Measurements from ENCODE around the gene NUBP2. TPM values are rescaled to one million over a fixed set of nuclear protein-coding genes. Genes with fewer than 3 reads are reported as not detected.

NUBP2 gene
- total and polyA plus RNA-seq, 4 donors = 28.9 to 80.9 (median 54.1) TPM

DNA sequence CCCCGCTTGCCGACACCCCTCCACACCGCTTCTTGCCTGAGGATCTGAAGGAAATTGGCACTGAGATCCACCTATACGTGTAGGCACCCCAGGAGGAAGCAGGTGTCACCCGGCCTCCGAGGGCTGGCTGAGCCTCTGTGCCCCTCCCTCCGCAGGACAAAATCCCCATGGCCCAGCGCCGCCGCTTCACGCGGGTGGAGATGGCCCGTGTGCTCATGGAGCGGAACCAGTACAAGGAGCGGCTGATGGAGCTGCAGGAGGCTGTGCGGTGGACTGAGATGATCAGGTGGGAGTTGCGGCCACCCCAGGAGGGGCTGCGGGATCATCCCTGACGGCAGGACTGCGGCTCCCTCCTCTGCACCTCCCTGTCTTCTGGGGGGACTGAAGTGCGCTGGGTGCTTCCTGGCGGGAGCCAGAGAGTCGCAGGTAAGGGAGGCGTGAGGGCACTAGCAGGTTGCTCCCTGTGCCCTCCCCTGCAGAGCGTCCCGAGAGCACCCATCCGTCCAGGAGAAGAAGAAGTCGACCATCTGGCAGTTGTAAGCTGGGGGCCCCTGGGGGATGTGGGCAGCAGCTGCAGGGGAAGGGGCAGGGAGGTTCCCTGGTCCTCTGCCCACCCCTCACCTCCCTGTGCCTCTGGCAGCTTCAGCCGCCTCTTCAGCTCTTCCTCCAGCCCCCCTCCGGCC, 20.4 kb upstream of the NUBP2 start:
- 96% methylated on average over 30 of the region's 30 CpGs for WGBS
- TF ChIP-seq MAX (IDR thresholded peaks at IDR 0.05) = no peak
- TF ChIP-seq, protein P1, sequence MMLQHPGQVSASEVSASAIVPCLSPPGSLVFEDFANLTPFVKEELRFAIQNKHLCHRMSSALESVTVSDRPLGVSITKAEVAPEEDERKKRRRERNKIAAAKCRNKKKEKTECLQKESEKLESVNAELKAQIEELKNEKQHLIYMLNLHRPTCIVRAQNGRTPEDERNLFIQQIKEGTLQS (IDR thresholded peaks at IDR 0.05) = no peak
- TF ChIP-seq SP1 (IDR thresholded peaks at IDR 0.05) = no peak
- no peak for TF ChIP-seq RAD21 (IDR thresholded peaks at IDR 0.05)
- no peak for TF ChIP-seq HNF4G (IDR thresholded peaks at IDR 0.05)
- TF ChIP-seq NR2F2 (IDR thresholded peaks at IDR 0.05) = no peak
- TF ChIP-seq REST (IDR thresholded peaks at IDR 0.05) = no peak

GRCh38 chr16:1762879-1763520, 19.8 kb upstream of the NUBP2 start:
- Histone ChIP-seq H3K36me3 (ENCODE audit: control insufficient read depth in 4 of 4, insufficient read depth in 3 of 4, low read depth in 1 of 4, low read length in 3 of 4) (peaks cover 7 to 62% (median 18%) of the 10 kb centered on the region in 4 donors), H3K9ac (ENCODE audit: low read depth in 1 of 2, low read length in 2 of 2) (no peak overlapping the region), H3K4me1 (ENCODE audit: control insufficient read depth in 4 of 4, insufficient read depth in 4 of 4, low read length in 3 of 4) (no peaks in the 10 kb centered on the region), H3K4me3 (ENCODE audit: low read depth in 1 of 3, low read length in 3 of 3) (no peak overlapping the region), H3K27me3 (ENCODE audit: control insufficient read depth in 4 of 4, insufficient read depth in 4 of 4, low read length in 3 of 4) (no peaks in the 10 kb centered on the region), H3K27ac (ENCODE audit: low read depth in 1 of 2, low read length in 2 of 2) (no peak overlapping the region), H3K9me3 (ENCODE audit: control insufficient read depth in 4 of 4, low read length in 3 of 4) (no peaks in the 10 kb centered on the region)
- WGBS = 87% methylated on average over 24 of the region's 24 CpGs
- TF ChIP-seq REST (IDR thresholded peaks at IDR 0.05) (no peak), YY1 (IDR thresholded peaks at IDR 0.05) (no peak), HNF4A (conservative IDR thresholded peaks at IDR 0.05) (no peak)
- TF ChIP-seq, protein P1 (IDR thresholded peaks at IDR 0.05) = no peak
- DNase-seq (ENCODE audit: low spot score) = peak; percentile 59

More for the DNA sequence above, 20.4 kb upstream of the NUBP2 start:
- Histone ChIP-seq H3K36me3 (ENCODE audit: control insufficient read depth in 4 of 4, insufficient read depth in 3 of 4, low read depth in 1 of 4, low read length in 3 of 4) (peaks cover 9 to 60% (median 18%) of the 10 kb centered on the region in 4 donors), H3K9me3 (ENCODE audit: control insufficient read depth in 4 of 4, low read length in 3 of 4) (no peaks in the 10 kb centered on the region), H3K4me3 (ENCODE audit: low read depth in 1 of 3, low read length in 3 of 3) (no peak overlapping the region), H3K27ac (ENCODE audit: low read depth in 1 of 2, low read length in 2 of 2) (no peak overlapping the region), H3K27me3 (ENCODE audit: control insufficient read depth in 4 of 4, insufficient read depth in 4 of 4, low read length in 3 of 4) (no peaks in the 10 kb centered on the region), H3K4me1 (ENCODE audit: control insufficient read depth in 4 of 4, insufficient read depth in 4 of 4, low read length in 3 of 4) (no peaks in the 10 kb centered on the region), H3K9ac (ENCODE audit: low read depth in 1 of 2, low read length in 2 of 2) (no peak overlapping the region)
- DNase-seq (ENCODE audit: low spot score) = no peak

Data from liver (tissue), 9 donors.